ENCODE results near the gene LETM1. TPM values are rescaled to one million over a fixed set of nuclear protein-coding genes. Genes with fewer than 3 reads are reported as not detected.

LETM1 gene
- total and polyA plus RNA-seq, 4 donors, result 21.7 to 47.1 (median 26.8) TPM

GRCh38 chr4:1819816-1820215, 36.1 kb downstream of the LETM1 start:
- peaks cover 16 to 60% (median 32%) of the 10 kb centered on the region in 4 donors for H3K36me3 ChIP-seq (ENCODE audit: control insufficient read depth in 4 of 4, insufficient read depth in 4 of 4, low read length in 4 of 4)
- H3K9ac ChIP-seq (ENCODE audit: insufficient read depth in 1 of 2, low read length in 2 of 2), result no peak overlapping the region
- no peak for ATAC-seq (ENCODE audit: insufficient read depth, low FRiP score)
- no peak for DNase-seq
- 87 to 92% methylated on average over 7 of the region's 7 CpGs for WGBS, 2 donors
- peaks cover 0 to 8% (median 0%) of the 10 kb centered on the region in 5 donors for H3K4me1 ChIP-seq (ENCODE audit: control insufficient read depth in 5 of 5, insufficient read depth in 5 of 5, low read length in 5 of 5)
- no peak overlapping the region for H3K27ac ChIP-seq (ENCODE audit: low read depth in 1 of 2, low read length in 1 of 2)
- no peak overlapping the region for H3K4me3 ChIP-seq
- peaks cover 0 to 4% (median 0%) of the 10 kb centered on the region in 4 donors for H3K9me3 ChIP-seq (ENCODE audit: control insufficient read depth in 4 of 4, insufficient read depth in 3 of 4, low read length in 3 of 4)
- no peaks in the 10 kb centered on the region for H3K27me3 ChIP-seq (ENCODE audit: control insufficient read depth in 3 of 3, insufficient read depth in 3 of 3, low read length in 2 of 3)
- TF ChIP-seq, protein P1, sequence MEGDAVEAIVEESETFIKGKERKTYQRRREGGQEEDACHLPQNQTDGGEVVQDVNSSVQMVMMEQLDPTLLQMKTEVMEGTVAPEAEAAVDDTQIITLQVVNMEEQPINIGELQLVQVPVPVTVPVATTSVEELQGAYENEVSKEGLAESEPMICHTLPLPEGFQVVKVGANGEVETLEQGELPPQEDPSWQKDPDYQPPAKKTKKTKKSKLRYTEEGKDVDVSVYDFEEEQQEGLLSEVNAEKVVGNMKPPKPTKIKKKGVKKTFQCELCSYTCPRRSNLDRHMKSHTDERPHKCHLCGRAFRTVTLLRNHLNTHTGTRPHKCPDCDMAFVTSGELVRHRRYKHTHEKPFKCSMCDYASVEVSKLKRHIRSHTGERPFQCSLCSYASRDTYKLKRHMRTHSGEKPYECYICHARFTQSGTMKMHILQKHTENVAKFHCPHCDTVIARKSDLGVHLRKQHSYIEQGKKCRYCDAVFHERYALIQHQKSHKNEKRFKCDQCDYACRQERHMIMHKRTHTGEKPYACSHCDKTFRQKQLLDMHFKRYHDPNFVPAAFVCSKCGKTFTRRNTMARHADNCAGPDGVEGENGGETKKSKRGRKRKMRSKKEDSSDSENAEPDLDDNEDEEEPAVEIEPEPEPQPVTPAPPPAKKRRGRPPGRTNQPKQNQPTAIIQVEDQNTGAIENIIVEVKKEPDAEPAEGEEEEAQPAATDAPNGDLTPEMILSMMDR (IDR thresholded peaks at IDR 0.05; ENCODE audit: control extremely low read depth, extremely low read depth), result no peak

DNA sequence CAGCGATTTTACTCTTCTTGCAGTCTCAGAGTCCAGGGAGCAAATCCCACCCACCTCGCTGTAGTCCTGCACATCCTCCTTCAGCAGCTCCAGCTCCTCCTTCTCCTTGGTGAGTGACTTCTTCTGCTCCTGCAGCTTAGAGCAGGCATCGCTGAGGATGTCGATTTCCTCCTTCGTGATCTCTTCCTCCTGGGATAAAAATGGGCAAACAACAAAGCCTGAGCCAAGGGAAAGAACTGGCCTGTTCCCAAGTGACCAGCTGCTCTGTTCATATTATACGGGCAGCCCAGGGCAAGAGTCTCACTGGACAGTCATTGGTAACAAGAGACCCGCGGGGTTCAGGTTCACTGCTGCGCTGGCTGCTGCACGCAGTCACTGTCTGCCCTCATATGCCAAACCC, 36.7 kb downstream of the LETM1 start:
- peaks cover 0 to 3% (median 0%) of the 10 kb centered on the region in 4 donors for H3K9me3 ChIP-seq (ENCODE audit: control insufficient read depth in 4 of 4, insufficient read depth in 3 of 4, low read length in 3 of 4)
- H3K4me3 ChIP-seq, result no peak overlapping the region
- TF ChIP-seq, protein P1 (IDR thresholded peaks at IDR 0.05; ENCODE audit: control extremely low read depth, extremely low read depth), result no peak
- ATAC-seq (ENCODE audit: insufficient read depth, low FRiP score) (no peak), DNase-seq (peak; percentile 66 to 72 (median 68))
- no peak overlapping the region for H3K9ac ChIP-seq (ENCODE audit: insufficient read depth in 1 of 2, low read length in 2 of 2)
- H3K27me3 ChIP-seq (ENCODE audit: control insufficient read depth in 3 of 3, insufficient read depth in 3 of 3, low read length in 2 of 3), result no peaks in the 10 kb centered on the region
- H3K27ac ChIP-seq (ENCODE audit: low read depth in 1 of 2, low read length in 1 of 2), result no peak overlapping the region
- H3K4me1 ChIP-seq (ENCODE audit: control insufficient read depth in 5 of 5, insufficient read depth in 5 of 5, low read length in 5 of 5), result peaks cover 0 to 8% (median 0%) of the 10 kb centered on the region in 5 donors
- peaks cover 16 to 60% (median 32%) of the 10 kb centered on the region in 4 donors for H3K36me3 ChIP-seq (ENCODE audit: control insufficient read depth in 4 of 4, insufficient read depth in 4 of 4, low read length in 4 of 4)
- WGBS, 2 donors, result 68 to 81% methylated on average over 10 of the region's 10 CpGs

GRCh38 chr4:1815997-1816860, 39.7 kb downstream of the LETM1 start:
- H3K27ac ChIP-seq (ENCODE audit: low read depth in 1 of 2, low read length in 1 of 2), result no peak overlapping the region
- ATAC-seq (ENCODE audit: insufficient read depth, low FRiP score), result no peak
- peaks cover 0 to 3% (median 0%) of the 10 kb centered on the region in 4 donors for H3K9me3 ChIP-seq (ENCODE audit: control insufficient read depth in 4 of 4, insufficient read depth in 3 of 4, low read length in 3 of 4)
- TF ChIP-seq, protein P1 (IDR thresholded peaks at IDR 0.05; ENCODE audit: control extremely low read depth, extremely low read depth), result no peak
- WGBS, 2 donors, result 91 to 94% methylated on average over 25 of the region's 25 CpGs
- H3K27me3 ChIP-seq (ENCODE audit: control insufficient read depth in 3 of 3, insufficient read depth in 3 of 3, low read length in 2 of 3), result no peaks in the 10 kb centered on the region
- H3K4me3 ChIP-seq, result no peak overlapping the region
- H3K4me1 ChIP-seq (ENCODE audit: control insufficient read depth in 5 of 5, insufficient read depth in 5 of 5, low read length in 5 of 5), result peaks cover 0 to 9% (median 0%) of the 10 kb centered on the region in 5 donors
- DNase-seq, result no peak
- H3K36me3 ChIP-seq (ENCODE audit: control insufficient read depth in 4 of 4, insufficient read depth in 4 of 4, low read length in 4 of 4), result peaks cover 16 to 51% (median 26%) of the 10 kb centered on the region in 4 donors
- H3K9ac ChIP-seq (ENCODE audit: insufficient read depth in 1 of 2, low read length in 2 of 2), result no peak overlapping the region

Data from lung (tissue), 12 donors.